GM12878 (cell line): ENCODE measurements around the gene NEU3.

Source experiments
- IRF3 ChIP-seq: fragments of 450-650 bp; IDR thresholded peaks from 2 replicates; pipeline ENCODE4 v1.6.1; 2014; ENCODE audit warnings: mild to moderate bottlenecking
- SREBF2 ChIP-seq: IDR thresholded peaks from 2 replicates; pipeline ENCODE4 v1.6.1; 2012; ENCODE audit warnings: mild to moderate bottlenecking, low read length

DNA sequence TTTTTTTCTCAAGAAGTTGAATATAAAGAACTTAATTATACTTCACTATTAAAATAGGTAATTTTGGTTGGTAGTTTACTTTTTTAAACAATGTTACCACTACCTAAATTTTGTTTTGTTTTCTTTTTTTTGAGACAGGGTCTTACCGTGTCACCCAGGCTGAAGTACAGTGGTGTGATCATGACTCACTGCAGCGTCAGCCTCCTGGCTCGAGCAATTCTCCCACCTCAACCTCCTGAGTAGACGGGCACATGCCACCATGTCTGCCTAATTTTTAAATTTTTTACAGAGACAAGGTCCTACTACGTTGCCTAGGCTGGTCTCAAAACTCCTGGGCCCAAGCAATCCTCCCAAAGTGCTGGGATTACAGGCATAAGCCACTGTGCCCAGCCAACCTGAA, 22.1 kb upstream of the NEU3 start:
- TF ChIP-seq SREBF2 = no peak
- TF ChIP-seq IRF3 = no peak
